HepG2 (cell line): ENCODE results near the gene ACVR1B. TPM values are rescaled to one million over a fixed set of nuclear protein-coding genes. Genes with fewer than 3 reads are reported as not detected.

Experiments used
- AGO1 ChIP-seq: fragments of 200-400 bp; formaldehyde crosslinking; IDR thresholded peaks from 2 replicates; pipeline ENCODE4 v1.6.1; 2017; ENCODE audit warnings: mild to moderate bottlenecking, low read depth, low read length, moderate library complexity; ENCODE audit not compliant: poor library complexity, severe bottlenecking
- ARID3A ChIP-seq: IDR thresholded peaks from 2 replicates; pipeline ENCODE4 v1.6.1; 2012; ENCODE audit warnings: low read depth, low read length, improper control_type of control experiment
- BRF2 ChIP-seq: sonication (generic); formaldehyde crosslinking; IDR thresholded peaks from 2 replicates; pipeline ENCODE4 v1.8.1; 2022; ENCODE audit warnings: mild to moderate bottlenecking, missing genetic modification reagents
- HBP1 ChIP-seq: IDR thresholded peaks from 2 replicates; pipeline ENCODE4 v1.6.1; 2016; ENCODE audit warnings: low read depth, control low read depth
- HES4 ChIP-seq: sonication (generic); formaldehyde crosslinking; IDR thresholded peaks from 2 replicates; pipeline ENCODE4 v1.9.0; 2021; ENCODE audit warnings: mild to moderate bottlenecking, missing genetic modification reagents, borderline replicate concordance
- IKZF5 ChIP-seq: IDR thresholded peaks from 2 replicates; pipeline ENCODE4 v1.6.1; 2018; ENCODE audit warnings: missing genetic modification reagents, mild to moderate bottlenecking, missing compliant biosample characterization
- IRF2 ChIP-seq: IDR thresholded peaks from 2 replicates; pipeline ENCODE4 v1.6.1; 2018; ENCODE audit warnings: missing genetic modification reagents, missing compliant biosample characterization
- KDM3A ChIP-seq: IDR thresholded peaks from 2 replicates; pipeline ENCODE4 v1.6.1; 2018; ENCODE audit warnings: low read depth, missing compliant biosample characterization
- NCOA1 ChIP-seq: sonication (generic); formaldehyde crosslinking; IDR thresholded peaks from 2 replicates; pipeline ENCODE4 v1.9.0; 2021; ENCODE audit warnings: missing genetic modification reagents
- PLRG1 ChIP-seq: fragments of 450-650 bp; conservative IDR thresholded peaks from 2 replicates; pipeline ENCODE4 v1.6.1; 2016
- RFXAP ChIP-seq: sonication (generic); formaldehyde crosslinking; IDR thresholded peaks from 2 replicates; pipeline ENCODE4 v1.4.0; 2020; ENCODE audit warnings: missing genetic modification reagents, borderline replicate concordance
- TBP ChIP-seq: sonication (generic); formaldehyde crosslinking; IDR thresholded peaks from 2 replicates; pipeline ENCODE4 v1.5.0; 2020; ENCODE audit warnings: missing genetic modification reagents
- YEATS4 ChIP-seq: sonication (generic); formaldehyde crosslinking; IDR thresholded peaks from 2 replicates; pipeline ENCODE4 v1.4.0; 2020; ENCODE audit warnings: missing genetic modification reagents, borderline replicate concordance
- ZBTB44 ChIP-seq: sonication (generic); formaldehyde crosslinking; IDR thresholded peaks from 2 replicates; pipeline ENCODE4 v1.4.0; 2020; ENCODE audit warnings: missing genetic modification reagents
- ZBTB7A ChIP-seq: sonication (generic); formaldehyde crosslinking; IDR thresholded peaks from 2 replicates; pipeline ENCODE4 v1.8.0; 2022; ENCODE audit warnings: mild to moderate bottlenecking, missing genetic modification reagents
- ZFYVE20 ChIP-seq: sonication (generic); formaldehyde crosslinking; IDR thresholded peaks from 2 replicates; pipeline ENCODE4 v1.8.0; 2023; ENCODE audit warnings: low read depth, mild to moderate bottlenecking, moderate library complexity, missing genetic modification reagents, borderline replicate concordance
- ZNF24 ChIP-seq: fragments of 450-650 bp; IDR thresholded peaks from 2 replicates; pipeline ENCODE4 v1.6.1; 2017; ENCODE audit warnings: antibody characterized with exemption, mild to moderate bottlenecking
- ZNF296 ChIP-seq: sonication (generic); formaldehyde crosslinking; conservative IDR thresholded peaks from 2 replicates; pipeline ENCODE4 v1.5.0; 2020; ENCODE audit warnings: mild to moderate bottlenecking, missing genetic modification reagents
- ZNF362 ChIP-seq: sonication (generic); formaldehyde crosslinking; IDR thresholded peaks from 2 replicates; pipeline ENCODE4 v1.4.0; 2020; ENCODE audit warnings: missing genetic modification reagents, mild to moderate bottlenecking, borderline replicate concordance
- ZNF512 ChIP-seq: sonication (generic); formaldehyde crosslinking; IDR thresholded peaks from 2 replicates; pipeline ENCODE4 v1.4.0; 2020; ENCODE audit warnings: mild to moderate bottlenecking, missing genetic modification reagents
- ZNF768 ChIP-seq: sonication (generic); formaldehyde crosslinking; IDR thresholded peaks from 2 replicates; pipeline ENCODE4 v1.4.0; 2020; ENCODE audit warnings: missing genetic modification reagents
- ZSCAN22 ChIP-seq: sonication (generic); formaldehyde crosslinking; IDR thresholded peaks from 2 replicates; pipeline ENCODE4 v1.4.0; 2020; ENCODE audit warnings: mild to moderate bottlenecking, missing genetic modification reagents
- polyA plus RNA-seq, 8 experiments: library from polyadenylated mRNA; depleted of rRNA in 3 of 8; stranded (reverse) in 7 of 8; unstranded in 1 of 8; fragments of >200 nt; fragmentation: Illumina TruSeq in 4 of 8; extraction: Trizol in 4 of 8; gene quantifications; 2 replicates each; pipeline versions ENCODE4 v1.2.1 to v1.2.3, GENCODE V29; 2011 to 2016; ENCODE audit warnings: low read depth in 4 of 8, missing spikeins in 1 of 8, mixed read lengths in 1 of 8; ENCODE audit not compliant: insufficient read depth in 1 of 8
- total RNA-seq, 5 experiments: library from RNA; depleted of rRNA; stranded (reverse); fragments of >200 nt; fragmentation: Illumina TruSeq; extraction: Trizol; gene quantifications; 2 replicates each; pipeline ENCODE4 v1.2.3, GENCODE V29; 2016; ENCODE audit warnings: low read depth in 1 of 5

ACVR1B gene
- total and polyA plus RNA-seq, 2 of the 13 experiments (the other 11 are each of a cell fraction or from before 2014, with no cell fraction given): 8.9 to 12.1 TPM

GRCh38 chr12:51972422-51972812 is 20.9 kb downstream of the ACVR1B start (continued):
- no peak for TF ChIP-seq ZNF768 (CRISPR knock-in tag)
- no peak for TF ChIP-seq IRF2 (CRISPR knock-in tag)
- no peak for TF ChIP-seq TBP
- peak; percentile 49; the same call in 1 of the 2 replicates for TF ChIP-seq ARID3A
- TF ChIP-seq RFXAP: 0 out of 2 replicates have a peak, but pooled peaks have one; percentile 52
- no peak for TF ChIP-seq BRF2 (CRISPR knock-in tag)
- TF ChIP-seq YEATS4 (CRISPR knock-in tag): no peak
- TF ChIP-seq HES4: no peak
- no peak for TF ChIP-seq ZBTB44
- TF ChIP-seq ZNF24: no peak
- no peak for TF ChIP-seq KDM3A (CRISPR knock-in tag)
- no peak for TF ChIP-seq ZNF296
- no peak for TF ChIP-seq AGO1
- TF ChIP-seq ZFYVE20 (CRISPR knock-in tag): no peak
- no peak for TF ChIP-seq ZNF512 (CRISPR knock-in tag)
- no peak for TF ChIP-seq PLRG1
- TF ChIP-seq ZSCAN22 (CRISPR knock-in tag): no peak
- no peak for TF ChIP-seq IKZF5 (CRISPR knock-in tag)
- no peak for TF ChIP-seq ZNF362 (CRISPR knock-in tag)
- TF ChIP-seq ZBTB7A (CRISPR knock-in tag): no peak
- TF ChIP-seq NCOA1 (CRISPR knock-in tag): no peak
- TF ChIP-seq HBP1 (CRISPR knock-in tag): no peak
